NT2/D1 (cell line): ENCODE data around the gene TEP1.

Experiments used
- YY1 ChIP-seq: IDR thresholded peaks from 2 replicates; pipeline ENCODE4 v1.6.1; 2011; ENCODE audit not compliant: insufficient read length, insufficient read depth
- ZNF274 ChIP-seq: IDR thresholded peaks from 2 replicates; pipeline ENCODE4 v1.6.1; 2011; ENCODE audit warnings: mild to moderate bottlenecking, low read depth, low read length

DNA sequence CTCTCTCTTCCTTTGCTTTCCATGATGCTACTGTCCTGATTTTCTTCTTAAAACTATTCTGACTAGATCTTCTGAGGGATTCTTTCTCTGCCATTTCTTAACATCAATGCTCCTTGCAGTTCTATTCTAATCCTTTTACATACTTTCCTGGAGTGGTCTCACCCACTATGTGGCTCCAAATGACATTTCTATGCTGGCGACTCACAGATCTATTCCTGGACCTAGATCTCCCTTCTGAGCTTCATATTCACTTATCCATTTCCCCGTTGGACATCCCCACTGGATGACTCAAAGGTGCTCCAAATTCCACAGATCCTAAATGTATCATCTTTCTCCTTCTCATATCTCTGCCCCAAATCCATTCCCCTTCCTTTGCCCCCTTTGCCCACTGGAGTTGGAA, 4.1 kb downstream of the TEP1 start:
- TF ChIP-seq ZNF274 (no peak), YY1 (no peak)
